T-cell (primary cell): ENCODE results near the gene TSHZ1. TPM values are rescaled to one million over a fixed set of nuclear protein-coding genes. Genes with fewer than 3 reads are reported as not detected.

Experiments used
- ATAC-seq, 4 experiments: fragments of 200-7000 bp in 3 of 4; fragments of 150-1000 bp in 1 of 4; cut with Tn5 transposase; replicated peaks in 1 of 4; 1 replicate in 3 of 4; 2 replicates in 1 of 4; pipeline ENCODE4 v1.10.0; 2021; ENCODE audit warnings: moderate library complexity in 3 of 4, mild to moderate bottlenecking in 2 of 4, moderate number of reproducible peaks in 1 of 4
- CTCF ChIA-PET, 2 donors: fragments of 300-600 bp; sonication (Branson Sonifier 250); formaldehyde crosslinking; loops; one replicate each; lab custom pipeline; 2022; ENCODE audit warnings: antibody characterized with exemption in 2 of 2; lab: Charles Lee
- POLR2A ChIA-PET, 2 donors: fragments of 300-600 bp; sonication (Branson Sonifier 250); formaldehyde crosslinking; loops; one replicate each; lab custom pipeline; 2022; ENCODE audit warnings: antibody characterized with exemption in 2 of 2; lab: Charles Lee
- DNase-seq, 35 experiments: peaks; one replicate each; pipeline versions ENCODE4 v3.0.0 to v3.0.0-alpha.2; 2013 to 2023
- H3K27ac ChIP-seq: one replicate; pipeline ENCODE4 v1.5.1; 2013; ENCODE audit warnings: low read length
- H3K27me3 ChIP-seq, 2 experiments: replicated peaks in 1 of 2; 1 replicate in 1 of 2; 2 replicates in 1 of 2; pipeline versions ENCODE4 v1.6.1 to v1.7.0; 2013; ENCODE audit warnings: low read length in 1 of 2, mixed read lengths in 1 of 2; ENCODE audit not compliant: control insufficient read depth in 2 of 2, insufficient read depth in 2 of 2; ENCODE audit errors: extremely low read depth in 1 of 2
- H3K36me3 ChIP-seq, 2 donors: 1 replicate in 1 of 2; 2 replicates in 1 of 2; pipeline versions ENCODE4 v1.6.1 to v1.7.0; 2013; ENCODE audit warnings: low read length in 1 of 2; ENCODE audit not compliant: control insufficient read depth in 2 of 2, insufficient read depth in 1 of 2; ENCODE audit errors: extremely low read depth in 1 of 2
- H3K4me1 ChIP-seq, 2 experiments: 1 replicate in 1 of 2; 2 replicates in 1 of 2; pipeline versions ENCODE4 v1.6.1 to v1.7.0; 2013; ENCODE audit warnings: low read length in 2 of 2, mixed read lengths in 1 of 2; ENCODE audit not compliant: insufficient read depth in 2 of 2, control insufficient read depth in 1 of 2; ENCODE audit errors: extremely low read depth in 1 of 2
- H3K4me3 ChIP-seq, 2 donors: 1 replicate in 1 of 2; 2 replicates in 1 of 2; pipeline versions ENCODE4 v1.5.1 to v1.7.0; 2013; ENCODE audit warnings: mild to moderate bottlenecking in 2 of 2, low read length in 1 of 2, moderate library complexity in 1 of 2; ENCODE audit not compliant: control insufficient read depth in 1 of 2; ENCODE audit errors: extremely low read depth in 1 of 2
- H3K9me3 ChIP-seq: 2 replicates; pipeline ENCODE4 v1.7.0; 2013
- H3K27ac Mint-ChIP-seq, 2 donors: one replicate each; pipeline ENCODE4 v1.8.0; 2020 to 2021; ENCODE audit warnings: mild to moderate bottlenecking in 2 of 2, mixed read lengths in 2 of 2
- H3K27me3 Mint-ChIP-seq, 2 donors: one replicate each; pipeline ENCODE4 v1.8.0; 2021 to 2022; ENCODE audit warnings: mixed read lengths in 2 of 2
- H3K36me3 Mint-ChIP-seq: one replicate; pipeline ENCODE4 v1.8.0; 2021; ENCODE audit warnings: mixed read lengths
- H3K4me1 Mint-ChIP-seq, 3 donors: one replicate each; pipeline ENCODE4 v1.8.0; 2020 to 2022; ENCODE audit warnings: mixed read lengths in 3 of 3, mild to moderate bottlenecking in 1 of 3
- H3K4me3 Mint-ChIP-seq, 3 donors: one replicate each; pipeline ENCODE4 v1.8.0; 2020 to 2022; ENCODE audit warnings: mild to moderate bottlenecking in 3 of 3, mixed read lengths in 3 of 3, moderate library complexity in 3 of 3
- H3K9me3 Mint-ChIP-seq, 3 donors: one replicate each; pipeline ENCODE4 v1.8.0; 2020 to 2022; ENCODE audit warnings: mixed read lengths in 3 of 3
- WGBS: methylation state at CpG from one replicate; pipeline ENCODE4 v1.1.5; 2013; ENCODE audit warnings: missing lambda C conversion rate; ENCODE audit not compliant: insufficient coverage; 5-methylcytosine and 5-hydroxymethylcytosine counted together
- total RNA-seq, 35 experiments: library from RNA in 6 of 35; stranded (reverse) in 6 of 35; fragments of 120-200 nt in 1 of 35; gene quantifications; one replicate each; pipeline versions ENCODE4 v1.2.1 to v1.2.4 and lab custom pipeline; 2013 to 2026

Gene TSHZ1
- total RNA-seq, 5 donors from 2014 or later (not counting 1 experiment from before 2014, with no cell fraction given), result 26.5 to 31.3 (median 28.2) TPM

GRCh38 chr18:75227535-75228296 lies 17.1 kb downstream of the TSHZ1 start:
- CTCF ChIA-PET, result no interaction called here

DNA sequence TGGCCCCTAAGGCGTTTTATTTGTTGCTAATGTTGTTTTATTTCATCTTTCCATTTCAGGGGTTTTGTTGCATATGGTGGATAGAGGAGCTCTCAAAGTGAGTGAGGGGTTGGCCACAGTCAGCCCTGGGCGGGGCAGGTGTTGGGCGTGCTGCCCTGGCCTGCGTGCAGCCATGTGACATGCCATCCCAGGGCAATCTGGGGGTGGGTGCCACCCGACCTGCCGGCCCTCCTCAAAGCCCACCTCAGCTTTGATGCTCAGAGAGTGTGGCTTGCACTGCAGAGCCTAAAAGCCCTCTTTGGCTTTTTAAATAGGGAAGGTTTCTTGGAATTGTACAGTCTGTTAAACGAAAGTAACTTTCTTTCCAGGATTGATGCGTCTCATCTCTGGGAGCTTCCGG lies 18.4 kb downstream of the TSHZ1 start:
- Mint-ChIP-seq H3K27me3 (no peaks in the 10 kb centered on the region), H3K4me1 (peaks cover 60 to 78% (median 77%) of the 10 kb centered on the region in 3 donors), H3K4me3 (no peak overlapping the region), H3K27ac (no peak overlapping the region), H3K9me3 (no peaks in the 10 kb centered on the region), H3K36me3 (peaks cover 10% of the 10 kb centered on the region)
- WGBS, result 92% methylated on average over 6 of the region's 9 CpGs
- no peak overlapping the region for H3K27ac ChIP-seq
- ATAC-seq (no peak), DNase-seq (no peak)
- ChIA-PET CTCF (interaction anchor here in 1 of 2 donors (0.7 kb wide), 1 partner anchor 17 kb away, joined by 3 read pairs; no protein-coding TSS in a partner anchor), POLR2A (interaction anchor here in 1 of 2 donors (0.6 kb wide), 1 partner anchor 22 kb away, joined by 3 read pairs; no protein-coding TSS in a partner anchor)
- peaks cover 0 to 3% of the 10 kb centered on the region in 2 donors for H3K36me3 ChIP-seq
- H3K4me3 ChIP-seq, result no peak overlapping the region
- H3K27me3 ChIP-seq, result no peaks in the 10 kb centered on the region
- no peaks in the 10 kb centered on the region for H3K9me3 ChIP-seq
- peaks cover 14 to 32% of the 10 kb centered on the region in 2 experiments for H3K4me1 ChIP-seq

More at GRCh38 chr18:75227535-75228296, 17.1 kb downstream of the TSHZ1 start:
- POLR2A ChIA-PET, result no interaction called here
- ATAC-seq, result no peak
- Histone ChIP-seq H3K4me3 (no peak overlapping the region), H3K9me3 (no peaks in the 10 kb centered on the region), H3K27me3 (no peaks in the 10 kb centered on the region), H3K36me3 (peaks cover 0 to 3% of the 10 kb centered on the region in 2 donors), H3K4me1 (peaks cover 16 to 34% of the 10 kb centered on the region in 2 experiments), H3K27ac (no peak overlapping the region)
- peaks cover 10% of the 10 kb centered on the region for H3K36me3 Mint-ChIP-seq
- peaks cover 70 to 79% (median 77%) of the 10 kb centered on the region in 3 donors for H3K4me1 Mint-ChIP-seq
- H3K9me3 Mint-ChIP-seq, result no peaks in the 10 kb centered on the region
- H3K4me3 Mint-ChIP-seq, result peak overlapping the region in 1 of 3 donors; percentile 61
- peak overlapping the region; percentile 19 to 36 for H3K27ac Mint-ChIP-seq
- no peaks in the 10 kb centered on the region for H3K27me3 Mint-ChIP-seq
- 94% methylated on average over 5 of the region's 11 CpGs for WGBS
- no peak for DNase-seq

DNA sequence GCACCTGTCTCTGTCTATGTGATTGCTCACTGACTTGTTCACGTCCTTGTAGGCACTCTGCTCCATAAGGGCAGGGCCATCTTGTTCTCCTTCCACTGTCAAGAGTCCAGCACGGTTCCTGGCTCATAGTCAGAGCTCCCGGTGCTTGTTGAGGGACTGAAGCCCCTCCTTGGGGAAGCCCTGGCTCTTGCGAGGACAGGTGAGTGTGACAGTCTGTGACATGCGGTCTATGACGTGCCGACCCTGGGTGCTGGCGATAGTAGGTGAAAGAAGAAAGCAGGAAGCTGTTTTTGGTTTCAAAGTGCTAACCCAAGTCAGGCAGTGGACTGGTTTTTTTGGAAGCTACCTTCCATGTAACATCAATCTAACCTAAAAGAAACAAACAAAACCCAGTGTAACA lies 18.8 kb downstream of the TSHZ1 start:
- Histone ChIP-seq H3K9me3 (no peaks in the 10 kb centered on the region), H3K4me1 (peaks cover 14 to 32% of the 10 kb centered on the region in 2 experiments), H3K4me3 (no peak overlapping the region), H3K36me3 (peaks cover 0 to 3% of the 10 kb centered on the region in 2 donors), H3K27ac (no peak overlapping the region), H3K27me3 (no peaks in the 10 kb centered on the region)
- Mint-ChIP-seq H3K9me3 (no peaks in the 10 kb centered on the region), H3K27ac (peak overlapping the region in 1 of 2 donors; percentile 17), H3K4me3 (no peak overlapping the region), H3K36me3 (peaks cover 10% of the 10 kb centered on the region), H3K4me1 (peaks cover 60 to 77% (median 75%) of the 10 kb centered on the region in 3 donors), H3K27me3 (no peaks in the 10 kb centered on the region)
- WGBS, result 82% methylated on average over 3 of the region's 8 CpGs
- DNase-seq (peak in 1 of 35 experiments; percentile 44), ATAC-seq (no peak)
- CTCF ChIA-PET, result interaction anchor here in 1 of 2 donors (1.0 to 1.3 kb wide), 2 partner anchors 13 to 19 kb away, joined by 3 to 6 read pairs; partner anchors contain the start of gene TSHZ1
- POLR2A ChIA-PET, result interaction anchor here in 1 of 2 donors (0.6 kb wide), 1 partner anchor 22 kb away, joined by 3 read pairs; no protein-coding TSS in a partner anchor

DNA sequence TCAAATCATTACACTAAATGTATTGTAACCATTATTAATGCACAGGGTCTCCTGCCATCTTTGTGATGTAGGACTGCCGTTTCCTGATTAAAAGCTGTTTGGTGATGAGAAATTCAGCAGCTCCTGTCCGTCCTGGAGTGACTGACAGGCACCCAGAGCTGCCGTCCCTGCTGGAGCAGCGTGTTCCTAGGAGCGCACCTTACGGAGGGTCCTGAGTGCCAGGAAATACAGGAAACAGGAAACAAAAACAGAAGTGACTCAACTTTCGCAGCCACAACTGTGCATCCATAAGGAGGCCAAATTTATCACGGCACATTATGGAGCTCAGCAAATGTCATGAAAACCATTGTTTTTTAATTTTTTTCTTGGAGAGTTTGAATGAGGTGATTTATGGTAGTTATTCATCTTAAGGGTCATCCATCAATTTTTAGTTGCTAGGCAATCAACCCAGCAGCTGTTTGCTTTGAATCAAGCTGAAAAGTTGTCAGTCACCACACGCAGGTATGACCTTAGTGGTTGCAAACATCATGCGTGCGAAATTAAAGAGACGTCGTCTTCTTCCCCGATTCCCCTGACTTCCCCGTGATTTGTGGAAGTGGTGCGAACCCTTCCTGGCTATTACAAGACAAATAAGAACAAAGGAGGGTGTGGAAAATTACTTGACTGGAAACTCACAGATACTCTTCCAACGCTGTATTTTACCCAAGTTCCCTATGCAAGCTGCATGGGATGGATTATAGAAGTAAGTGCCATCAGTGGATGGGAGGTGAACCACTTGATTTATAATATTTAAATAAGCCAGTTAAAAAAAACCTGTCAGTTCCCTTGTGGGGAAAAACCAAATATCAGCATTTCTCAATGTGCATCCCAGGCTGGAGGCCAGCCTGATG lies 19.8 kb downstream of the TSHZ1 start:
- ChIA-PET POLR2A (interaction anchor here in 1 of 2 donors (0.6 kb wide), 2 partner anchors 18 to 21 kb away, joined by 4 read pairs; no protein-coding TSS in a partner anchor), CTCF (interaction anchor here in 1 of 2 donors (1.0 to 1.3 kb wide), 2 partner anchors 14 to 20 kb away, joined by 3 to 6 read pairs; partner anchors contain the start of gene TSHZ1)
- ATAC-seq (no peak), DNase-seq (no peak)
- H3K27me3 Mint-ChIP-seq, result no peaks in the 10 kb centered on the region
- peaks cover 0 to 3% of the 10 kb centered on the region in 2 donors for H3K36me3 ChIP-seq
- H3K27ac Mint-ChIP-seq, result peak overlapping the region in 1 of 2 donors; percentile 57
- no peaks in the 10 kb centered on the region for H3K27me3 ChIP-seq
- H3K9me3 Mint-ChIP-seq, result no peaks in the 10 kb centered on the region
- H3K9me3 ChIP-seq, result no peaks in the 10 kb centered on the region
- peaks cover 14 to 32% of the 10 kb centered on the region in 2 experiments for H3K4me1 ChIP-seq
- 96% methylated on average over 7 of the region's 17 CpGs for WGBS
- H3K27ac ChIP-seq, result no peak overlapping the region
- no peak overlapping the region for H3K4me3 Mint-ChIP-seq
- peaks cover 60 to 82% (median 72%) of the 10 kb centered on the region in 3 donors for H3K4me1 Mint-ChIP-seq
- no peak overlapping the region for H3K4me3 ChIP-seq
- peaks cover 10% of the 10 kb centered on the region for H3K36me3 Mint-ChIP-seq

DNA sequence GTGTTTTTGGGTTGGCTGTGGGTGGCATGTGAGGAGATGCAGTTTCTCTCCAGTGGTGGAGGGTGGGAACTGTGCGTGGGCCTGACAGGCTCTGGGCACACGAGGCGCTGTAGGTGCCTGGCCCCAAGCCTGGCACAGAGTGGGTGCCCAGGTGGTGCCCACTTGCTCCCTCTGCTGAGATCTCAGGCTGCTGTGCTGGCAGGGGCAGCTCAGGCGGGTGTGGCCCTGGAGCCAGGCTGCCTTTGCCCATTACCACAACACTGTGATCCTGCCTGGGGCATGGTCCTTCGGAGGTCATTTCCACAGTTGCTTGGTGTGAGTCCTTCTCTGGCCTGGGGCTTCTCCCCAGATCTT lies 20.4 kb downstream of the TSHZ1 start:
- H3K4me3 ChIP-seq, result no peak overlapping the region
- H3K4me3 Mint-ChIP-seq, result no peak overlapping the region
- no peaks in the 10 kb centered on the region for H3K9me3 Mint-ChIP-seq
- ATAC-seq (peak in 1 of 4 experiments; percentile 42), DNase-seq (no peak)
- ChIA-PET CTCF (no interaction called here), POLR2A (no interaction called here)
- H3K27ac Mint-ChIP-seq, result no peak overlapping the region
- H3K27me3 ChIP-seq, result no peaks in the 10 kb centered on the region
- peaks cover 14% of the 10 kb centered on the region for H3K36me3 Mint-ChIP-seq
- H3K4me1 ChIP-seq, result peaks cover 14 to 33% of the 10 kb centered on the region in 2 experiments
- no peaks in the 10 kb centered on the region for H3K9me3 ChIP-seq
- WGBS, result 86% methylated on average over 4 of the region's 5 CpGs
- no peak overlapping the region for H3K27ac ChIP-seq
- peaks cover 65 to 82% (median 72%) of the 10 kb centered on the region in 3 donors for H3K4me1 Mint-ChIP-seq
- no peaks in the 10 kb centered on the region for H3K27me3 Mint-ChIP-seq
- H3K36me3 ChIP-seq, result peaks cover 5 to 7% of the 10 kb centered on the region in 2 donors

DNA sequence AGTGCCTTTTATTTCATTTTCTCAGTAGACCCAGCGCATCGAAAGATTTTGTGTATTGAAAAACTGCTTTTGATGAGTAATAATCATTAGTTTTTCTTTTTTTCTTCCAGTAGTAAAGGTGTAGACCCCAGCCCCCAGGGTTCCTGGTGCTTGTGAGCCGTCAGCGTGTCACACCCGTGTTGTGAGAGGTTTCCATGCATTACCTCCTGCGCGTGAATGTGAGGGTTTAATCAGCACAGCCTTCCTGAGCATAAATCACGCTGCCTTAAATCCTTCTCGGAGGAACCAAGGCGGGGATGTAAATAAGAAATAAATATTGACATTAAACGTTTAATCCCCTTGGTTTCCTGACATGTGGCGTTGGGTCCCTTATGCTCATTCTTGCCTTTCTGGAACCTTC lies 24.3 kb downstream of the TSHZ1 start:
- no peak overlapping the region for H3K4me3 ChIP-seq
- H3K36me3 ChIP-seq, result peaks cover 5 to 7% of the 10 kb centered on the region in 2 donors
- no peak overlapping the region for H3K27ac ChIP-seq
- no peaks in the 10 kb centered on the region for H3K27me3 ChIP-seq
- 92% methylated on average over 6 of the region's 12 CpGs for WGBS
- peaks cover 0 to 15% of the 10 kb centered on the region in 2 experiments for H3K4me1 ChIP-seq
- H3K4me1 Mint-ChIP-seq, result peaks cover 44 to 57% (median 53%) of the 10 kb centered on the region in 3 donors
- ChIA-PET CTCF (no interaction called here), POLR2A (interaction anchor here in 1 of 2 donors (0.6 kb wide), 1 partner anchor 19 kb away, joined by 3 read pairs; no protein-coding TSS in a partner anchor)
- DNase-seq (no peak), ATAC-seq (no peak)
- H3K27ac Mint-ChIP-seq, result no peak overlapping the region
- H3K4me3 Mint-ChIP-seq, result no peak overlapping the region
- peaks cover 24% of the 10 kb centered on the region for H3K36me3 Mint-ChIP-seq
- H3K27me3 Mint-ChIP-seq, result no peaks in the 10 kb centered on the region
- no peaks in the 10 kb centered on the region for H3K9me3 Mint-ChIP-seq
- H3K9me3 ChIP-seq, result no peaks in the 10 kb centered on the region
